ENCODE results near the gene OGFR. TPM values are rescaled to one million over a fixed set of nuclear protein-coding genes. Genes with fewer than 3 reads are reported as not detected.

Gene OGFR
- total RNA-seq, 2 experiments from 2014 or later, result 54.5 to 56.0 TPM

- no peak for ATAC-seq (ENCODE audit: poor library complexity)
- Mint-ChIP-seq H3K4me3 (no peak overlapping the region), H3K27me3 (no peaks in the 10 kb centered on the region), H3K9me3 (no peaks in the 10 kb centered on the region), H3K27ac (no peak overlapping the region), H3K36me3 (ENCODE audit: low read depth) (no peaks in the 10 kb centered on the region), H3K4me1 (ENCODE audit: low read depth) (peaks cover 2% of the 10 kb centered on the region)
- Histone ChIP-seq H3K4me1 (ENCODE audit: insufficient read depth, low read length) (peaks cover 12% of the 10 kb centered on the region), H3K27me3 (ENCODE audit: control insufficient read depth in 1 of 2, insufficient read depth in 2 of 2, low read length in 2 of 2) (no peaks in the 10 kb centered on the region), H3K9me3 (ENCODE audit: control insufficient read depth in 1 of 2, insufficient read depth in 1 of 2, low read length in 2 of 2) (no peaks in the 10 kb centered on the region), H3K27ac (ENCODE audit: low read depth in 1 of 2, low read length in 2 of 2) (no peak overlapping the region), H3K36me3 (ENCODE audit: insufficient read depth, low read length) (no peaks in the 10 kb centered on the region), H3K4me3 (ENCODE audit: low read length) (no peak overlapping the region)
- intact Hi-C loops (cut with DNase I, micrococcal nuclease), result loop anchor here in 1 of 2 experiments (2.0 kb wide), 1 partner anchor 34 kb away; the partner anchor contains the start of gene TCFL5
- peak in 2 of 14 experiments; percentile 1 to 21 for DNase-seq
- POLR2A ChIA-PET, result no interaction called here
- TF ChIP-seq, protein P1, sequence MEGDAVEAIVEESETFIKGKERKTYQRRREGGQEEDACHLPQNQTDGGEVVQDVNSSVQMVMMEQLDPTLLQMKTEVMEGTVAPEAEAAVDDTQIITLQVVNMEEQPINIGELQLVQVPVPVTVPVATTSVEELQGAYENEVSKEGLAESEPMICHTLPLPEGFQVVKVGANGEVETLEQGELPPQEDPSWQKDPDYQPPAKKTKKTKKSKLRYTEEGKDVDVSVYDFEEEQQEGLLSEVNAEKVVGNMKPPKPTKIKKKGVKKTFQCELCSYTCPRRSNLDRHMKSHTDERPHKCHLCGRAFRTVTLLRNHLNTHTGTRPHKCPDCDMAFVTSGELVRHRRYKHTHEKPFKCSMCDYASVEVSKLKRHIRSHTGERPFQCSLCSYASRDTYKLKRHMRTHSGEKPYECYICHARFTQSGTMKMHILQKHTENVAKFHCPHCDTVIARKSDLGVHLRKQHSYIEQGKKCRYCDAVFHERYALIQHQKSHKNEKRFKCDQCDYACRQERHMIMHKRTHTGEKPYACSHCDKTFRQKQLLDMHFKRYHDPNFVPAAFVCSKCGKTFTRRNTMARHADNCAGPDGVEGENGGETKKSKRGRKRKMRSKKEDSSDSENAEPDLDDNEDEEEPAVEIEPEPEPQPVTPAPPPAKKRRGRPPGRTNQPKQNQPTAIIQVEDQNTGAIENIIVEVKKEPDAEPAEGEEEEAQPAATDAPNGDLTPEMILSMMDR (IDR thresholded peaks at IDR 0.05), result no peak
- CTCF ChIA-PET, result no interaction called here
Measured at GRCh38 chr20:62826646-62827310, 22.1 kb downstream of the OGFR start.

- H3K9me3 ChIP-seq (ENCODE audit: control insufficient read depth in 1 of 2, insufficient read depth in 1 of 2, low read length in 2 of 2), result no peaks in the 10 kb centered on the region
- Mint-ChIP-seq H3K4me1 (ENCODE audit: low read depth) (peaks cover 9% of the 10 kb centered on the region), H3K9me3 (no peaks in the 10 kb centered on the region), H3K4me3 (no peak overlapping the region), H3K36me3 (ENCODE audit: low read depth) (no peaks in the 10 kb centered on the region), H3K27ac (no peak overlapping the region), H3K27me3 (no peaks in the 10 kb centered on the region)
- ChIA-PET POLR2A (no interaction called here), CTCF (no interaction called here)
- no peak overlapping the region for H3K4me3 ChIP-seq (ENCODE audit: low read length)
- intact Hi-C loops (cut with DNase I, micrococcal nuclease), result loop anchor here in 1 of 2 experiments (2.0 kb wide), 1 partner anchor 33 kb away; the partner anchor contains the start of gene TCFL5
- H3K36me3 ChIP-seq (ENCODE audit: insufficient read depth, low read length), result no peaks in the 10 kb centered on the region
- ATAC-seq (ENCODE audit: poor library complexity), result no peak
- DNase-seq, result peak in 1 of 14 experiments; percentile 8
- TF ChIP-seq, protein P1 (IDR thresholded peaks at IDR 0.05), result no peak
- no peak overlapping the region for H3K27ac ChIP-seq (ENCODE audit: low read depth in 1 of 2, low read length in 2 of 2)
- H3K4me1 ChIP-seq (ENCODE audit: insufficient read depth, low read length), result peaks cover 19% of the 10 kb centered on the region
- H3K27me3 ChIP-seq (ENCODE audit: control insufficient read depth in 1 of 2, insufficient read depth in 2 of 2, low read length in 2 of 2), result no peaks in the 10 kb centered on the region
Measured at GRCh38 chr20:62827311-62828038, 22.8 kb downstream of the OGFR start.

DNA sequence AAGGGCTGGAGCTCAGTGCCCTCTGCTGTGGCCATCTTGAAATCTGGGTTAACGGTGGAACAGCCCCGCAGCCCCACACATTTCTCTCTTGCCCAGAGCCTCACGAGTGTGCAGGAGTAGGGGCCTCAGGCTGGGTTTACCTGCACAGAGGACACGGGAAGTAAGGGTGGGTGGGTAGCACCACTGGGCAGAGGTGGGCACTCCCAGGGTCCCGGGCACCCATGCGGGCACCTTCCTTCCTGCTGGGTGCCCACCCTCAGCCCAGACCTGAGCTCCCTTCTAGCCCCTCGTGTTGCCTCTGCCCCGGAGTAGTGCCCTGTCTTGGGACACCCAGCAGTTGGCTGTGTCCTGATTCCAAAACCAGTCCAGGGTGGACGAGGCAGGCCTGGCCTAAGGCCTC lies 23.4 kb downstream of the OGFR start:
- Histone ChIP-seq H3K36me3 (ENCODE audit: insufficient read depth, low read length) (no peaks in the 10 kb centered on the region), H3K9me3 (ENCODE audit: control insufficient read depth in 1 of 2, insufficient read depth in 1 of 2, low read length in 2 of 2) (no peaks in the 10 kb centered on the region), H3K4me3 (ENCODE audit: low read length) (no peak overlapping the region), H3K27ac (ENCODE audit: low read depth in 1 of 2, low read length in 2 of 2) (no peak overlapping the region), H3K27me3 (ENCODE audit: control insufficient read depth in 1 of 2, insufficient read depth in 2 of 2, low read length in 2 of 2) (no peaks in the 10 kb centered on the region), H3K4me1 (ENCODE audit: insufficient read depth, low read length) (peaks cover 19% of the 10 kb centered on the region)
- Mint-ChIP-seq H3K4me3 (no peak overlapping the region), H3K27me3 (no peaks in the 10 kb centered on the region), H3K27ac (no peak overlapping the region), H3K36me3 (ENCODE audit: low read depth) (no peaks in the 10 kb centered on the region), H3K9me3 (no peaks in the 10 kb centered on the region), H3K4me1 (ENCODE audit: low read depth) (peaks cover 14% of the 10 kb centered on the region)
- DNase-seq, result no peak
- TF ChIP-seq, protein P1 (IDR thresholded peaks at IDR 0.05), result no peak
- CTCF ChIA-PET, result no interaction called here
- intact Hi-C loops (cut with DNase I, micrococcal nuclease), result no loop called here
- no peak for ATAC-seq (ENCODE audit: poor library complexity)
- POLR2A ChIA-PET, result no interaction called here

Data from CD4-positive, alpha-beta T cell (primary cell).